Cardiac fibroblast (primary cell): ENCODE results near the gene ESYT2.

ENCODE experiments used
- DNase-seq, 2 donors: peaks; one replicate each; pipeline versions ENCODE4 v3.0.0 to v3.0.0-alpha.2; 2010; ENCODE audit warnings: low read depth in 2 of 2
- H3K4me3 ChIP-seq, 2 donors: replicated peaks in 1 of 2; 1 replicate in 1 of 2; 2 replicates in 1 of 2; pipeline ENCODE4 v1.5.1; 2011; ENCODE audit warnings: low read depth in 2 of 2, low read length in 2 of 2, mild to moderate bottlenecking in 2 of 2, moderate library complexity in 1 of 2
- TF ChIP-seq, protein P1 (sequence below): IDR thresholded peaks from one replicate; pipeline ENCODE4 v1.5.1; 2011; ENCODE audit warnings: low read depth, mild to moderate bottlenecking, low read length, inconsistent platforms

ESYT2 gene

DNA sequence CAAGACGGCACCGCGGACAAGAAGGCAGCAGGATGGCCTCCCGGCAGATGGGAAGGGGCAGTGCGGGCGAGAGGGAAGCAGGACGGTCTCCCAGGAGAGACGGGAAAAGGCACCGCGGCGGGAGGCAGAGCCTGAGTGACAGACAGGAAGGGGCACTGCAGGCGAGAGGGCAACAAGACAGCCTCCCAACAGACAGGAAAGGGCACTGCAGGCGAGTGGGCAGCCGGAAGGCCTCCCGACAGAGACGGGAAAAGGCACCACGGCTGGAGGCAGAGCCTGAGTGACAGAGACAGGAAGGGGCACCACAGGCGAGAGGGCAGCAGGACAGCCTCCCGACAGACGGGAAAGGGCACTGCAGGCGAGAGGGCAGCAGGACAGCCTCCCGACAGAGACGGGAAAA, 32.6 kb downstream of the ESYT2 start:
- H3K4me3 ChIP-seq, result no peak overlapping the region
- DNase-seq, result no peak
- TF ChIP-seq, protein P1, sequence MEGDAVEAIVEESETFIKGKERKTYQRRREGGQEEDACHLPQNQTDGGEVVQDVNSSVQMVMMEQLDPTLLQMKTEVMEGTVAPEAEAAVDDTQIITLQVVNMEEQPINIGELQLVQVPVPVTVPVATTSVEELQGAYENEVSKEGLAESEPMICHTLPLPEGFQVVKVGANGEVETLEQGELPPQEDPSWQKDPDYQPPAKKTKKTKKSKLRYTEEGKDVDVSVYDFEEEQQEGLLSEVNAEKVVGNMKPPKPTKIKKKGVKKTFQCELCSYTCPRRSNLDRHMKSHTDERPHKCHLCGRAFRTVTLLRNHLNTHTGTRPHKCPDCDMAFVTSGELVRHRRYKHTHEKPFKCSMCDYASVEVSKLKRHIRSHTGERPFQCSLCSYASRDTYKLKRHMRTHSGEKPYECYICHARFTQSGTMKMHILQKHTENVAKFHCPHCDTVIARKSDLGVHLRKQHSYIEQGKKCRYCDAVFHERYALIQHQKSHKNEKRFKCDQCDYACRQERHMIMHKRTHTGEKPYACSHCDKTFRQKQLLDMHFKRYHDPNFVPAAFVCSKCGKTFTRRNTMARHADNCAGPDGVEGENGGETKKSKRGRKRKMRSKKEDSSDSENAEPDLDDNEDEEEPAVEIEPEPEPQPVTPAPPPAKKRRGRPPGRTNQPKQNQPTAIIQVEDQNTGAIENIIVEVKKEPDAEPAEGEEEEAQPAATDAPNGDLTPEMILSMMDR, result no peak

DNA sequence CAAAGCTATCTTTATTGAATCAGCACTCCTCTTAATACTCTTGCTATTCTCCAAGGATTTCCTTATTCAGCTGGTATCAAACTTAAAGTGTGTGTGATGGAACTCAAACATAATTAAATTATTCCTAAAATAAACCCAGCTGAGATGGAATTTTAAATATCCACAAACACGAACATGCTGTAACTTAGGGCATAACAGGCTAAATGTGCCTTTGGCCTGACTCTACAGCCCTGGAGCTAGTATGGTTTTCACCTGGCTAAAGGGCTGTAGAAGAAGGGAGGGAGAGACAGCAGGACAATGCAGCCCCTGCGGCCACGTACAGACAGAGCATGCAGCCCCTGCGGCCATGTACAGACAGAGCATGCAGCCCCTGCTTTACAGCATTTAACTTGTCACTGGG, 34.0 kb downstream of the ESYT2 start:
- TF ChIP-seq, protein P1, result no peak
- no peak for DNase-seq
- H3K4me3 ChIP-seq, result no peak overlapping the region

DNA sequence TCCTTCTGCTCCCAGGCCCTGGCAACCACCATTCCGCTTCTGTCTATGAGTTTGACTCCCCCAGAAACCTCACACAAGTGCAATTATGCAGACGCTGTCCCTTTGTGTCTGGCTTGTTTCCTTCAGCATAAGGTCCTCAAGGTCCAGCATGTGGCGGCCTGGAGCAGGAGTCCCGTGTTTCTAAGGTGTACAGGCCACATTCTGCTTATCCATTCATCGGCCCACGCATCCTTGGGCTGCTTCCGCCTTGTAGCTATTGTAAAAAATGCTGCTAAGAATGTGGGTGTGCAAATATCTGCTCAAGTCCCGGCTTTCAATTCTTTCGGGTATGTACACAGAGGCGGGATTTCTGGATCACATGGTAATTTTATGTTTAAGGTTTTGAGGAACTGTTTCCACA, 38.2 kb downstream of the ESYT2 start:
- no peak overlapping the region for H3K4me3 ChIP-seq
- TF ChIP-seq, protein P1, result no peak
- DNase-seq, result no peak

DNA sequence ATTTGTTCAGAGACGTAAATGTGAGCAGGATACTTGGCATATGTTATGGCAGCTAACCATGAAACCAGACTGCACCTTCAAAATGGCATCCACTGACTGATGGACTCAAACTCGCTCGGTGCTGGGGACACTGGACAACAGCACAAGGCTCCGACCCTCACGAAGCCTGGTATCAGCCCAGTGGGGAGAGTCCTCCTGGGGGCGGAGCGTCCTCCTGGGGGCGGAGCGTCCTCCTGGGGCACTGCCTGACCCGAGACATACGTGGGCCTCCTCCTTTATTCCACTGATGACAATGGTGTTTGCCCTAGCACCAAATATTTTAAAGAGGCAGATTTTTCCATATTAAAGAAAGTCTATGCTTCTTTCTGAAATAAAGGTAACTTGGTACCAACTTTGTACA, 39.5 kb downstream of the ESYT2 start:
- no peak overlapping the region for H3K4me3 ChIP-seq
- DNase-seq, result no peak
- TF ChIP-seq, protein P1, result no peak

DNA sequence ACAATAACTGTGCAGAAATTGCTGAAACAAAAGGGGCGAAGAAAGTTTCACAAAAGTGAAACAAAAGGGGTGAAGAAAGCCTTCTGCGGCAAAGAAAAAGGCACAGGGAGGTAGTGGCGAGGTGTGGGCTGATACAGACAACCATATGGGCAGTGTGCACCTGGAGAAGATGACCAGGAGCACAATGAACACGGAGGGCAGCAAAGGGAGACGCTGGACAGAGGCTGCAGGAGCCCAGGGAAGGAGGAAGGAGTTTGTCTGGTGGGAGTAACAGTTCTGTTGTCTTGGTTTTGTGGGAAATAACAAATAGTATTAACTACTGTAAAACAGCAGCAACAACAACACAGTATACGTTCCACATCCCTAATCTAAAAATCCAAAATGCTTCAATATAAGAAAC, 42.4 kb downstream of the ESYT2 start:
- no peak overlapping the region for H3K4me3 ChIP-seq
- TF ChIP-seq, protein P1, result no peak
- no peak for DNase-seq

DNA sequence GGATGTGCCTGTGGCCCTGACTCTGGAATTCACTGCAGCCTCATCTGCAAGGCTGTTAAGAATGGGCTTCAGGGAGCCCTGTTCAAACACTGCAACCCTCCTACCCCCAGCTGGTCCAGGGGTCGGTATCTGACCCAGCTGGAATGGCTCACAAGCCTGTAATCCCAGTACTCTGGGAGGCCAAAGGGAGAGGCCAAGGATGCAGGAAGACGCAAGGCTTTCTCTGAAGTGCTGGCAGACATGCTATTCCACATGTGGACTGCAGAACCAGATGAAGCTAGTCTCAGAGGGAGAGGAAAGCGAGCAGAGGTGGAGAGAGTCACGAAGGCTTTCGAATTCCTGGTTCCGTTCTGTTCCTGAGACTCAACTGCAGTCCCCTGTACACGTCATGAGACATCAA, 45.0 kb downstream of the ESYT2 start:
- DNase-seq, result no peak
- TF ChIP-seq, protein P1, result no peak
- no peak overlapping the region for H3K4me3 ChIP-seq

DNA sequence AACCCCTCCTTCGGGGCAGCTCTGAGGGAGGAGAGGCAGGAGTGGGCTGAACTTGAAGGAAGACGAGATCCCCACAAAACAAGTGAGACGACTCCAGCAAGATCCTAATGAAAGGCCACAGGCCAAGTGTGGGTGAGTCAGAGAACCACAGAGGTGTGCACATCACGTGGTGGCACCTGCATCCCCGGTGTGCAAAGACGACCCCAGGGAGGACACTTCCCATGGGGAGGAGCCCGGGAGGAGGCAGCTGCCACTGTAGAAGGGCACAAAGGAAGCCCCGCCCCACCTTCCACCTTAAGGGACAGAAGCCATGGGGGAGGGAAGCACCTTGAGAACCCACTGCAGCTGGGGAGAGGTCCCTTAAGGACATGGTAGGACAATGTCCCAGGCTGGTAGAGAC, 45.7 kb downstream of the ESYT2 start:
- DNase-seq, result no peak
- TF ChIP-seq, protein P1, result no peak
- no peak overlapping the region for H3K4me3 ChIP-seq
